Raji (cell line): ENCODE results near the gene KIF6.

Experiments used
- POLR2A ChIP-seq: IDR thresholded peaks from 2 replicates; pipeline ENCODE4 v1.6.1; 2011; ENCODE audit warnings: low read depth, low read length, control low read depth; ENCODE audit not compliant: insufficient read depth

Gene KIF6

GRCh38 chr6:39281312-39281980, 443.8 kb downstream of the KIF6 start:
- TF ChIP-seq POLR2A: no peak

- no peak for TF ChIP-seq POLR2A
Measured at GRCh38 chr6:39280247-39280731, 444.9 kb downstream of the KIF6 start.
